Panc1 (cell line): Measurements from ENCODE around the gene AKAP12. TPM values are rescaled to one million over a fixed set of nuclear protein-coding genes. Genes with fewer than 3 reads are reported as not detected.

Experiments used
- ATAC-seq: fragments of 200-7000 bp; cut with Tn5 transposase; 2 replicates; pipeline ENCODE4 v1.9.1; 2020; ENCODE audit warnings: mild to moderate bottlenecking, moderate library complexity
- BruUV-seq: library from RNA; stranded (reverse); fragments of 400-500 nt; replicated peaks from 2 replicates; lab custom pipeline; 2021; lab: Mats Ljungman, UMichigan
- CTCF ChIA-PET: fragments of 300-600 bp; sonication (Branson Sonifier 250); formaldehyde crosslinking; loops from one replicate; lab custom pipeline; 2022; ENCODE audit warnings: antibody characterized with exemption; lab: Charles Lee
- POLR2A ChIA-PET: fragments of 300-600 bp; sonication (Branson Sonifier 250); formaldehyde crosslinking; loops from one replicate; lab custom pipeline; 2022; ENCODE audit warnings: antibody characterized with exemption; lab: Charles Lee
- DNase-seq: peaks from one replicate; pipeline ENCODE4 v3.0.0-alpha.2; 2010; ENCODE audit warnings: low read depth, low spot score
- H3K27ac ChIP-seq: 2 replicates; pipeline ENCODE4 v1.5.1; 2011; ENCODE audit warnings: mild to moderate bottlenecking, low read length, inconsistent platforms
- H3K27me3 ChIP-seq: fragments of 200-500 bp; sonication (Bioruptor generic); 2 replicates; pipeline ENCODE4 v1.6.0; 2014; ENCODE audit warnings: low read length, inconsistent platforms; ENCODE audit not compliant: control insufficient read depth, insufficient read depth
- H3K36me3 ChIP-seq: fragments of 200-500 bp; sonication (Bioruptor generic); 2 replicates; pipeline ENCODE4 v1.5.1; 2014; ENCODE audit warnings: inconsistent platforms, mild to moderate bottlenecking, low read length, moderate library complexity; ENCODE audit not compliant: control insufficient read depth, insufficient read depth
- H3K4me1 ChIP-seq: 2 replicates; pipeline ENCODE4 v1.5.1; 2011; ENCODE audit warnings: inconsistent platforms, mild to moderate bottlenecking, low read length, moderate library complexity; ENCODE audit not compliant: control insufficient read depth, insufficient read depth
- H3K4me3 ChIP-seq, 2 experiments: 2 replicates each; pipeline ENCODE4 v1.5.1; 2011 to 2012; ENCODE audit warnings: low read depth in 2 of 2, low read length in 2 of 2, mild to moderate bottlenecking in 2 of 2, inconsistent platforms in 1 of 2, moderate library complexity in 1 of 2
- H3K9me3 ChIP-seq: fragments of 200-500 bp; sonication (Bioruptor generic); 2 replicates; pipeline ENCODE4 v1.5.1; 2014; ENCODE audit warnings: low read depth, mild to moderate bottlenecking, inconsistent platforms, low read length, moderate library complexity; ENCODE audit not compliant: control insufficient read depth, insufficient read depth
- POLR2AphosphoS5 ChIP-seq: IDR thresholded peaks from 2 replicates; pipeline ENCODE4 v1.6.1; 2012; ENCODE audit warnings: mild to moderate bottlenecking, low read depth, low read length, moderate library complexity
- SIN3A ChIP-seq: IDR thresholded peaks from 2 replicates; pipeline ENCODE4 v1.6.1; 2012; ENCODE audit warnings: low read depth, mild to moderate bottlenecking, low read length, moderate library complexity, borderline replicate concordance; ENCODE audit not compliant: insufficient read depth
- TCF7L2 ChIP-seq: IDR thresholded peaks from 2 replicates; pipeline ENCODE4 v1.6.1; 2011; ENCODE audit warnings: mild to moderate bottlenecking, low read depth, low read length, inconsistent platforms
- in situ Hi-C: cut with HindIII; loops from 2 replicates; pipeline ENCODE4 v1.10.0; 2016; ENCODE audit warnings: low sequenced_read_pairs, low pct_unique_long_range_greater_than_20kb
- intact Hi-C: fragments of 100-400 bp; cut with micrococcal nuclease; formaldehyde crosslinking; loops from one replicate; pipeline ENCODE4 v1.10.0; 2022; ENCODE audit not compliant: unreplicated experiment
- total RNA-seq: library from RNA; stranded (reverse); gene quantifications from one replicate; pipeline ENCODE4 v1.2.1, GENCODE V29; 2021; ENCODE audit not compliant: unreplicated experiment
- TF ChIP-seq, protein P1 (sequence below): fragments of 450-650 bp; IDR thresholded peaks from 2 replicates; pipeline ENCODE4 v1.5.1; 2017; ENCODE audit warnings: mild to moderate bottlenecking
- TF ChIP-seq, protein P2 (sequence below), 2 experiments: IDR thresholded peaks; 2 replicates each; pipeline ENCODE4 v1.6.1; 2011 to 2012; ENCODE audit warnings: low read depth in 2 of 2, control low read depth in 1 of 2, low read length in 1 of 2, mild to moderate bottlenecking in 1 of 2, moderate library complexity in 1 of 2; ENCODE audit not compliant: insufficient read depth in 1 of 2

AKAP12 gene
- total RNA-seq, 1 experiment from 2014 or later = 267 TPM

DNA sequence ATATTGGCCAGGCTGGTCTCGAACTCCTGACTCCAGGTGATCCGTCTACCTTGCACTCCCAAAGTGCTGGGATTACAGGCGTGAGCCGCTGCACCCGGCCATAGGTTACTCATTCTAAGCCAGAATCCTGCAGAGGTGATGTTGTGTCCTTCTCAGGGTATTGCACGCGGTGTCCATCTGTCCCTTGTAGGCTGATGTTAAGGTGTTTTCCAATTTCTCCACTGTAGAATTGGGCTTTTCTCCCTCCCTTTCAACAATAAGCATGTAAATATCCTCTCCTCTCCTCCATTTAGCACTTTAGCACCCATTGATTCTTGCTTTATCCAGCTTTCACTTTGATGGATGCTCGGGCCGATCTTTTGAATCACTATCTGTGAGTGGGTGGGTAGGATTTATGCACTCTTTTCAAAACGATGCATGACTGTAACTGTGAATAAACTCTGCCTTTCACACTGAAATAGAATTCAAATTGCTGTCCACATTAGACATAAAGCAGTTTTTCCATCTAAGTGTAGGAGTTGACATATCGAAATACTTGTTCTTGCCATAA lies 99.0 kb downstream of the AKAP12 start:
- Histone ChIP-seq H3K36me3 (0 out of 2 replicates have a peak, but pooled peaks cover under 1% of the 10 kb centered on the region), H3K27me3 (no peaks in the 10 kb centered on the region), H3K4me1 (no peaks in the 10 kb centered on the region), H3K9me3 (no peaks in the 10 kb centered on the region), H3K4me3 (no peak overlapping the region), H3K27ac (no peak overlapping the region)
- POLR2A ChIA-PET = no interaction called here
- no TSS peak for BruUV-seq
- DNase-seq (no peak), ATAC-seq (no peak)
- no peak for TF ChIP-seq SIN3A
- TF ChIP-seq, protein P1, sequence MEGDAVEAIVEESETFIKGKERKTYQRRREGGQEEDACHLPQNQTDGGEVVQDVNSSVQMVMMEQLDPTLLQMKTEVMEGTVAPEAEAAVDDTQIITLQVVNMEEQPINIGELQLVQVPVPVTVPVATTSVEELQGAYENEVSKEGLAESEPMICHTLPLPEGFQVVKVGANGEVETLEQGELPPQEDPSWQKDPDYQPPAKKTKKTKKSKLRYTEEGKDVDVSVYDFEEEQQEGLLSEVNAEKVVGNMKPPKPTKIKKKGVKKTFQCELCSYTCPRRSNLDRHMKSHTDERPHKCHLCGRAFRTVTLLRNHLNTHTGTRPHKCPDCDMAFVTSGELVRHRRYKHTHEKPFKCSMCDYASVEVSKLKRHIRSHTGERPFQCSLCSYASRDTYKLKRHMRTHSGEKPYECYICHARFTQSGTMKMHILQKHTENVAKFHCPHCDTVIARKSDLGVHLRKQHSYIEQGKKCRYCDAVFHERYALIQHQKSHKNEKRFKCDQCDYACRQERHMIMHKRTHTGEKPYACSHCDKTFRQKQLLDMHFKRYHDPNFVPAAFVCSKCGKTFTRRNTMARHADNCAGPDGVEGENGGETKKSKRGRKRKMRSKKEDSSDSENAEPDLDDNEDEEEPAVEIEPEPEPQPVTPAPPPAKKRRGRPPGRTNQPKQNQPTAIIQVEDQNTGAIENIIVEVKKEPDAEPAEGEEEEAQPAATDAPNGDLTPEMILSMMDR = no peak
- TF ChIP-seq TCF7L2 = no peak
- TF ChIP-seq, protein P2, sequence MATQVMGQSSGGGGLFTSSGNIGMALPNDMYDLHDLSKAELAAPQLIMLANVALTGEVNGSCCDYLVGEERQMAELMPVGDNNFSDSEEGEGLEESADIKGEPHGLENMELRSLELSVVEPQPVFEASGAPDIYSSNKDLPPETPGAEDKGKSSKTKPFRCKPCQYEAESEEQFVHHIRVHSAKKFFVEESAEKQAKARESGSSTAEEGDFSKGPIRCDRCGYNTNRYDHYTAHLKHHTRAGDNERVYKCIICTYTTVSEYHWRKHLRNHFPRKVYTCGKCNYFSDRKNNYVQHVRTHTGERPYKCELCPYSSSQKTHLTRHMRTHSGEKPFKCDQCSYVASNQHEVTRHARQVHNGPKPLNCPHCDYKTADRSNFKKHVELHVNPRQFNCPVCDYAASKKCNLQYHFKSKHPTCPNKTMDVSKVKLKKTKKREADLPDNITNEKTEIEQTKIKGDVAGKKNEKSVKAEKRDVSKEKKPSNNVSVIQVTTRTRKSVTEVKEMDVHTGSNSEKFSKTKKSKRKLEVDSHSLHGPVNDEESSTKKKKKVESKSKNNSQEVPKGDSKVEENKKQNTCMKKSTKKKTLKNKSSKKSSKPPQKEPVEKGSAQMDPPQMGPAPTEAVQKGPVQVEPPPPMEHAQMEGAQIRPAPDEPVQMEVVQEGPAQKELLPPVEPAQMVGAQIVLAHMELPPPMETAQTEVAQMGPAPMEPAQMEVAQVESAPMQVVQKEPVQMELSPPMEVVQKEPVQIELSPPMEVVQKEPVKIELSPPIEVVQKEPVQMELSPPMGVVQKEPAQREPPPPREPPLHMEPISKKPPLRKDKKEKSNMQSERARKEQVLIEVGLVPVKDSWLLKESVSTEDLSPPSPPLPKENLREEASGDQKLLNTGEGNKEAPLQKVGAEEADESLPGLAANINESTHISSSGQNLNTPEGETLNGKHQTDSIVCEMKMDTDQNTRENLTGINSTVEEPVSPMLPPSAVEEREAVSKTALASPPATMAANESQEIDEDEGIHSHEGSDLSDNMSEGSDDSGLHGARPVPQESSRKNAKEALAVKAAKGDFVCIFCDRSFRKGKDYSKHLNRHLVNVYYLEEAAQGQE (IDR thresholded peaks at IDR 0.05; ENCODE audit: insufficient read depth in 1 of 2, low read depth in 2 of 2, low read length in 1 of 2) = no peak
- no peak for TF ChIP-seq POLR2AphosphoS5
- intact Hi-C loops (no loop called here), in situ Hi-C loops (no loop called here)
- CTCF ChIA-PET = no interaction called here

DNA sequence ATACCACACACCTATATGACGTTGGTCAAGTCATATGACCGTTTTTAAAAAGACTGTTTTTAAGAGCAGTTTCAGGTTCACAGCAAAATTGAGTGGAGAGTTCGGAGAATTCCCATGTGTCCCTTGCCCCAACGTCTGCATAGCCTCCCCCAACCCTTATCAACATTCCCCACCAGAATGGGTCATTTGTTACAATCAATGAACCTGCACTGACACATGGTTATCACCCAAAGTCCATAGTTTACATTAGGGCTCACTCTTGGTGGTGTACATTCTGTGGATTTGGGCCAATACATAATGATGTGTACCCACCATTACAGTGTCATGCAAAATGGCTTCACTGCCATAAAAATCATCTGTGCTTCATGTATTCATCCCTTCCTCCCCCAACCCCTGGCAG lies 99.6 kb downstream of the AKAP12 start:
- Histone ChIP-seq H3K27ac (no peak overlapping the region), H3K9me3 (no peaks in the 10 kb centered on the region), H3K4me3 (no peak overlapping the region), H3K27me3 (no peaks in the 10 kb centered on the region), H3K36me3 (0 out of 2 replicates have a peak, but pooled peaks cover 2% of the 10 kb centered on the region), H3K4me1 (no peaks in the 10 kb centered on the region)
- intact Hi-C loops (no loop called here), in situ Hi-C loops (no loop called here)
- TF ChIP-seq, protein P1 = no peak
- TF ChIP-seq TCF7L2 = no peak
- no peak for TF ChIP-seq POLR2AphosphoS5
- ChIA-PET POLR2A (no interaction called here), CTCF (no interaction called here)
- ATAC-seq (no peak), DNase-seq (no peak)
- BruUV-seq = no TSS peak
